Trophoblast cell (in vitro differentiated cells and primary cell): ENCODE data around the gene E2F2.
A peak's percentile ranks its signal among the peaks of the same experiment; 100 is the strongest.

Source experiments
- DNase-seq, 2 donors: peaks; one replicate each; pipeline ENCODE4 v3.0.0-alpha.2; 2016
- H2AFZ ChIP-seq: 2 replicates; pipeline ENCODE4 v1.6.1; 2013; ENCODE audit warnings: low read length, moderate library complexity, mild to moderate bottlenecking; ENCODE audit not compliant: insufficient read depth, poor library complexity
- H2AK5ac ChIP-seq: 2 replicates; pipeline ENCODE4 v1.6.1; 2013; ENCODE audit warnings: mild to moderate bottlenecking, low read length
- H2BK120ac ChIP-seq: 2 replicates; pipeline ENCODE4 v1.6.1; 2013; ENCODE audit warnings: low read length, mild to moderate bottlenecking, moderate library complexity; ENCODE audit not compliant: insufficient read depth, poor library complexity
- H2BK12ac ChIP-seq: 2 replicates; pipeline ENCODE4 v1.6.1; 2013; ENCODE audit warnings: mild to moderate bottlenecking, low read length, moderate library complexity
- H2BK5ac ChIP-seq: 2 replicates; pipeline ENCODE4 v1.6.1; 2013; ENCODE audit warnings: low read length, low read depth, moderate library complexity, mild to moderate bottlenecking; ENCODE audit not compliant: poor library complexity
- H3K14ac ChIP-seq: 2 replicates; pipeline ENCODE4 v1.6.1; 2013; ENCODE audit warnings: mild to moderate bottlenecking, low read length
- H3K18ac ChIP-seq: 2 replicates; pipeline ENCODE4 v1.6.1; 2013; ENCODE audit warnings: mild to moderate bottlenecking, low read length
- H3K23ac ChIP-seq: 2 replicates; pipeline ENCODE4 v1.6.1; 2013; ENCODE audit warnings: low read length
- H3K27ac ChIP-seq: 2 replicates; pipeline ENCODE4 v1.5.1; 2013; ENCODE audit warnings: low read depth, mild to moderate bottlenecking, inconsistent platforms, low read length, moderate library complexity
- H3K27me3 ChIP-seq: 2 replicates; pipeline ENCODE4 v1.6.1; 2013; ENCODE audit warnings: inconsistent platforms, mild to moderate bottlenecking, low read length, moderate library complexity; ENCODE audit not compliant: insufficient read depth
- H3K36me3 ChIP-seq, 2 experiments: 1 replicate in 1 of 2; 2 replicates in 1 of 2; pipeline ENCODE4 v1.6.1; 2013; ENCODE audit warnings: low read length in 2 of 2, mild to moderate bottlenecking in 2 of 2, moderate library complexity in 1 of 2; ENCODE audit not compliant: insufficient read depth in 2 of 2, control insufficient read depth in 1 of 2
- H3K4ac ChIP-seq: 2 replicates; pipeline ENCODE4 v1.6.1; 2013; ENCODE audit warnings: low read depth, mild to moderate bottlenecking, low read length, moderate library complexity
- H3K4me1 ChIP-seq, 2 experiments: 1 replicate in 1 of 2; 2 replicates in 1 of 2; pipeline ENCODE4 v1.6.1; 2013; ENCODE audit warnings: low read length in 2 of 2, mild to moderate bottlenecking in 2 of 2, moderate library complexity in 1 of 2; ENCODE audit not compliant: insufficient read depth in 2 of 2, control insufficient read depth in 1 of 2
- H3K4me2 ChIP-seq: 2 replicates; pipeline ENCODE4 v1.6.1; 2013; ENCODE audit warnings: inconsistent platforms, mild to moderate bottlenecking, low read length, moderate library complexity
- H3K4me3 ChIP-seq: 2 replicates; pipeline ENCODE4 v1.5.1; 2013; ENCODE audit warnings: mild to moderate bottlenecking, low read depth, low read length, inconsistent platforms
- H3K79me1 ChIP-seq: one replicate; pipeline ENCODE4 v1.6.1; 2013; ENCODE audit warnings: low read length
- H3K79me2 ChIP-seq: 2 replicates; pipeline ENCODE4 v1.6.1; 2013; ENCODE audit warnings: low read length, mild to moderate bottlenecking; ENCODE audit not compliant: control insufficient read depth, insufficient read depth, poor library complexity
- H3K9ac ChIP-seq: 2 replicates; pipeline ENCODE4 v1.6.1; 2013; ENCODE audit warnings: mild to moderate bottlenecking, low read length
- H3K9me3 ChIP-seq: 2 replicates; pipeline ENCODE4 v1.6.1; 2013; ENCODE audit warnings: low read depth, mild to moderate bottlenecking, control low read depth, inconsistent platforms, low read length; ENCODE audit not compliant: insufficient read depth
- H4K12ac ChIP-seq: 2 replicates; pipeline ENCODE4 v1.6.1; 2013; ENCODE audit warnings: low read depth, mild to moderate bottlenecking, low read length, moderate library complexity
- H4K8ac ChIP-seq: 2 replicates; pipeline ENCODE4 v1.6.1; 2013; ENCODE audit warnings: low read depth, mild to moderate bottlenecking, low read length, moderate library complexity
- H4K91ac ChIP-seq: one replicate; pipeline ENCODE4 v1.6.1; 2013; ENCODE audit warnings: low read depth, mild to moderate bottlenecking, low read length, moderate library complexity
- WGBS: extraction: QIAGEN DNeasy Blood & Tissue Kit; methylation state at CpG from one replicate; pipeline ENCODE4 v1.1.7; 2013; ENCODE audit warnings: missing lambda C conversion rate; ENCODE audit not compliant: insufficient read length, insufficient coverage; ENCODE audit errors: extremely low coverage; 5-methylcytosine and 5-hydroxymethylcytosine counted together

Gene E2F2

GRCh38 chr1:23470282-23471070 is 60.6 kb downstream of the E2F2 start:
- DNase-seq = no peak
- Histone ChIP-seq H4K12ac (no peak overlapping the region), H2BK12ac (no peak overlapping the region), H3K9me3 (no peaks in the 10 kb centered on the region), H2BK5ac (no peak overlapping the region), H3K9ac (no peak overlapping the region), H3K27me3 (no peaks in the 10 kb centered on the region), H3K14ac (no peak overlapping the region), H3K79me2 (no peaks in the 10 kb centered on the region), H3K27ac (no peak overlapping the region), H2AFZ (no peak overlapping the region), H3K4ac (no peak overlapping the region), H3K23ac (no peak overlapping the region), H3K4me1 (peaks cover 8 to 14% of the 10 kb centered on the region in 2 experiments), H3K79me1 (no peaks in the 10 kb centered on the region), H3K18ac (peak overlapping the region; percentile 8), H3K4me2 (no peak overlapping the region), H4K91ac (no peak overlapping the region), H2AK5ac (no peak overlapping the region), H3K4me3 (no peak overlapping the region), H2BK120ac (no peak overlapping the region), H3K36me3 (peaks cover 0 to 3% of the 10 kb centered on the region in 2 experiments), H4K8ac (no peak overlapping the region)
- no CpG with 5 or more reads among the region's 12 CpGs for WGBS

GRCh38 chr1:23469372-23469982 is 61.6 kb downstream of the E2F2 start:
- Histone ChIP-seq H2AK5ac (no peak overlapping the region), H2BK12ac (no peak overlapping the region), H3K18ac (no peak overlapping the region), H3K79me2 (no peaks in the 10 kb centered on the region), H4K12ac (no peak overlapping the region), H4K8ac (no peak overlapping the region), H3K79me1 (no peaks in the 10 kb centered on the region), H2BK5ac (no peak overlapping the region), H3K4me3 (no peak overlapping the region), H3K4ac (no peak overlapping the region), H3K27ac (no peak overlapping the region), H3K14ac (no peak overlapping the region), H3K9ac (no peak overlapping the region), H3K36me3 (peaks cover 0 to 3% of the 10 kb centered on the region in 2 experiments), H4K91ac (no peak overlapping the region), H3K4me1 (peaks cover 8 to 12% of the 10 kb centered on the region in 2 experiments), H3K23ac (no peak overlapping the region), H3K9me3 (no peaks in the 10 kb centered on the region), H3K4me2 (no peak overlapping the region), H3K27me3 (no peaks in the 10 kb centered on the region), H2AFZ (no peak overlapping the region), H2BK120ac (no peak overlapping the region)
- WGBS = no CpG with 5 or more reads among the region's 5 CpGs
- no peak for DNase-seq

GRCh38 chr1:23466423-23466989 is 64.5 kb downstream of the E2F2 start:
- no peak overlapping the region for H3K18ac ChIP-seq
- H2AFZ ChIP-seq = no peak overlapping the region
- no peak overlapping the region for H3K23ac ChIP-seq
- H2BK5ac ChIP-seq = no peak overlapping the region
- H3K4me2 ChIP-seq = no peak overlapping the region
- DNase-seq = no peak
- H4K12ac ChIP-seq = no peak overlapping the region
- H3K4ac ChIP-seq = no peak overlapping the region
- no CpG with 5 or more reads among the region's 3 CpGs for WGBS
- no peak overlapping the region for H3K4me3 ChIP-seq
- H4K91ac ChIP-seq = no peak overlapping the region
- no peak overlapping the region for H2BK12ac ChIP-seq
- no peak overlapping the region for H2AK5ac ChIP-seq
- no peaks in the 10 kb centered on the region for H3K79me1 ChIP-seq
- no peak overlapping the region for H3K14ac ChIP-seq
- no peak overlapping the region for H4K8ac ChIP-seq
- H3K79me2 ChIP-seq = no peaks in the 10 kb centered on the region
- no peak overlapping the region for H2BK120ac ChIP-seq
- peaks cover 6 to 8% of the 10 kb centered on the region in 2 experiments for H3K4me1 ChIP-seq
- H3K36me3 ChIP-seq = no peaks in the 10 kb centered on the region
- no peak overlapping the region for H3K9ac ChIP-seq
- H3K27me3 ChIP-seq = no peaks in the 10 kb centered on the region
- no peaks in the 10 kb centered on the region for H3K9me3 ChIP-seq
- no peak overlapping the region for H3K27ac ChIP-seq

- DNase-seq = peak in 1 of 2 donors; percentile 79
- Histone ChIP-seq H3K14ac (no peak overlapping the region), H2BK120ac (no peak overlapping the region), H3K27ac (no peak overlapping the region), H3K79me2 (no peaks in the 10 kb centered on the region), H3K9ac (no peak overlapping the region), H4K12ac (no peak overlapping the region), H3K18ac (no peak overlapping the region), H2AK5ac (no peak overlapping the region), H3K4me3 (no peak overlapping the region), H3K79me1 (no peaks in the 10 kb centered on the region), H3K4me2 (no peak overlapping the region), H3K4ac (no peak overlapping the region), H2AFZ (no peak overlapping the region), H3K36me3 (no peaks in the 10 kb centered on the region), H4K91ac (no peak overlapping the region), H2BK12ac (no peak overlapping the region), H2BK5ac (no peak overlapping the region), H4K8ac (no peak overlapping the region), H3K23ac (no peak overlapping the region), H3K9me3 (no peaks in the 10 kb centered on the region), H3K4me1 (no peaks in the 10 kb centered on the region), H3K27me3 (no peaks in the 10 kb centered on the region)
- WGBS = no CpG with 5 or more reads among the region's 3 CpGs
Observed at GRCh38 chr1:23463286-23463685, 67.7 kb downstream of the E2F2 start.
